NCI-H226 (cell line): ENCODE data around the gene DNPEP.
A peak's percentile ranks its signal among the peaks of the same experiment; 100 is the strongest.
"Not testable (repeated sequence)": the region's sequence is repeated elsewhere in the genome, so short reads cannot be mapped to it uniquely, and the experiment has no call there.

ENCODE experiments used
- DNase-seq: peaks from one replicate; pipeline ENCODE4 v3.0.0-alpha.2; 2015

The DNPEP gene

DNA sequence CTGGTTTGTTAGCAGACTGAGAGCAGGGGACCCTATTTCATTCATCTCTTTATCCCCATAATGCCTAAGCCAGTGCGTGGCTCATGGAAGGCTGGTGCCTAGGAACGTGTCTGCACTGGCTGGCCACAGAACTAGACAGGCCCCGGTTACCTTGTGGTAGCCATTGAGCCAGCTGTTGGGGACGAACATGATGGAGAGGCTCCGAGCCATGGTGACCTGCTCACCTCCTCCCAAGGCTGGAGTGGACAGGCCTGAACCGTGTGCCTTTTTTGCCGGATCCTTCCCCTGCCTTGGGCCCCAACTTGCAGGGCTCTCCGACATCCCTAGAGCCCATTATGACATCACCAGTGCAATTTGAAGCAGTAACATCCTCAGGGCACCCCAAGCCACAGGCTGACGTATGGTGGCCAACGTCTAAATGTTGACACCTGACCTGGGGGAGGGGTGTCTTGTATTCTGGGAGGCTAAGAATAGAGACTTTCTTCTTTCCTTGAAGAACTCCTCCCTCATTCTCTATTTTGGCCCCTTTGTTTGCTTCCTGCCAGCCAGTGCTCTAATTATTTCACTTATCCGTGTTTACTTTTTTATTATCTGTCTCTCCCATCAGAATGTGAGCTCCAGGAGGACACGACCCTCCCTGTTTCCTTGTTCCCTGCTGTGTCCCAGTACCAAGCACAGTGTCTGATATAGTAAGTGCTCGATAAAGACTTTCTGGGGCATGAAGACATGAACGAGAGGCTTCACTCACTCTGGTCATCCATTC lies 12.2 kb upstream of the DNPEP start:
- DNase-seq = no peak

DNA sequence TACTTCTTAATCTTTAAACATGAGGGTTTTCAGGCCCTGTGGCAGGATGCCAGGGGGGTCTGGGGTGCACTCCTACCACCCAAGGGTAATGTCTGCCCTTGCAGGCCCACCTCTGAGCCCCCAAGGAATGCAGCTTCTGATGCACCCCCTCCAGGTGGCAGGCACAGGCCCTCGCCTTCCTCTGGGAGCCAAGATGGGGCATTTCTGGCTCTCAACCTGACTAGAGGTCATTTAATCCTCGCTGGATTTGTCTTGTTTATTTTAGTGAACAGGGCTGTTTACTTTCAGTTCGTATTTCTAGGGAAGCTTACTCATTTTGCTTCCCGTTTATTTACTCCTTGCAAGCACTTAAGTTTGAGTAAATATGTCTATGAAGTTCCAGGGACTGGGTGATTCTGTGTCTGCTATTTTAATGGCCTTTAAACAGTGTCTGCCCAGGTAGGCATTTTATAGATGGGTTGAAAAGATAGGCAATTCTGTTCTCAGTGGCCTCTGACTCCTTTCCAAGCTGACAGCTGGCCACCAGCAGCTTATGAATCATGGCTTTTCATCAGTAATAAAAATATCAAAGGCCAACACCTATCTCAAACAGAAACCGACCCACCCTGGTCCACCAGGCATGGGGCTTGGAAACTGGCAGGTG lies 11.1 kb upstream of the DNPEP start:
- DNase-seq = no peak

DNA sequence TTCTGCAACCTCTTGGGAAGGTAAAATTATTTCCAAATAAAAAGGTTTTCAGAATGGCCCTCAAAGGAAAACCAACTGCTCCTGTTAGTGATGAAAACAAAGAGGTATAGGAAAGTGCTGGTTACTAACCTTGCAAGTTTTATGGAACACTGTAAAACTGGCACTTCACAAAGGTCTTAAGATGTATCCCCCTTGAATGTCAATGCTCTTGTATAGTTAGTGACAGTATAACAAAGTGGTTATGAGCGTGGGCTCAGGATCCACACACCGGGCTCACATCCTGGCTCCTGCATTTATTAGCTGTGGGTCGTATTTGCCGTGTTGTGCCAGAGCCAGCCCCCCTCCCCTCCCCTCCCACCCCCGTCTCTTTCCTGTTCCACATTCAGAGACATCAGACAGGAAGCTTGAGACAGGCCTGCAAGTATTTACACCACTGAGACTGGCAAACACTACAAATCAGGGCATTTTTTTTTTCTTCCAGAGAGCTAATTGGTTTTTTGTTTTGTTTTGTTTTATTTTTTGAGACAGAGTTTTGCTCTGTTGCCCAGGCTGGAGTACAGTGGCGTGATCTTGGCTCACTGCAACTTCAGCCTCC lies 9.2 kb upstream of the DNPEP start:
- no peak for DNase-seq

DNA sequence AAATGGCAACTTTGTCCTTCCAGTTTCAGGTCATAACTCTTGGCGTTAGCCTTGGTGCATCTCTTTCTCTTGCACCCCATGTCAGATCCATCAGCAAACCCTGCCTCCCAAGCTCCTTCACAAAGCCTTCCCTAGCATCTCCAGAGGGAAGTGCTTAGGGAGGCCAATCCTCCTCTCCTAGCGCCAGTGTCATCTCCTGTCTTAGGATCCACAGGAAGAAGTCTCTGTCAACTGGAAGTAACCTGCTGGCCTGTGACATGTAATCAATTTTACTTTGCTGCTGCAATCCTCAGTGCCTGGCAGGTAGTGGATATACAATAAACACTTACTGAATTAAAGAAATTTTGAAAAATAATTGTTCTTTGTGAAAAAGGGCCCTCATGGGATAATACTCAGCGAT lies 7.9 kb upstream of the DNPEP start:
- DNase-seq = no peak

DNA sequence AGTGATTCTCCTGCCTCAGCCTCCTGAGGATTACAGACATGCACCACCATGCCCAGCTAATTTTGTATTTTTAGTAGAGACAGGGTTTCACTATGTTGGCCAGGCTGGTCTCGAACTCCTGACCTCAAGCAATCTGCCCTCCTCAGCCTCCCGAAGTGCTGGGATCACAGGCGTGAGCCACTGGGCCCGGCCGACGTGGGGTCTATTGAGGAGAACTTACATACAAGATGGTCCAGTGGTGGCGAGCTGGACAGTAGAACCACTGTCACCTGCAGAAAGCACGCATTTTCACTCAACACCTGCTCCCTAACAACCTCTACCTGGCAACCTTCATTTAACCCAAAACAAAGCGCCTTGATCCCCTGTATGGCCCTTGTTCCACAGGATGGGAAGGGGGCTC lies 7.3 kb upstream of the DNPEP start:
- not testable (repeated sequence) for DNase-seq

DNA sequence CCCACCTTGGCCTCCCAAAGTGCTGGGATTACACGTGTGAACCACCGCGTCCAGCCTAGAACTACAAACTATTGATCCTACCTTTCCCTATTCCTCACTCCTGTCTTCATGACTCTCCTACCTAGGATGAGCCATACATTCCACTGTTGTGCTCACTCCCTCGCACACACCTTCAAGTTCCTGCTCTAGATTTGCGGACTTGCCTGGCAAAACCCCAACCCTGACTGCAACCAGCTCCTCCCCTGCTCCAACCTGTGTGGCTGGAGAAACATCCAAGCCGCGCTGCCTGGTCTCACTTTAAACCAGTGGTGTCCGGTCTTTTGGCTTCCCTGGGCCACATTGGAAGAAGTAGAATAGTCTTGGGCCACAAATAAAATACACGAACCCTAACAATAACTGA lies 5.0 kb upstream of the DNPEP start:
- DNase-seq = no peak

DNA sequence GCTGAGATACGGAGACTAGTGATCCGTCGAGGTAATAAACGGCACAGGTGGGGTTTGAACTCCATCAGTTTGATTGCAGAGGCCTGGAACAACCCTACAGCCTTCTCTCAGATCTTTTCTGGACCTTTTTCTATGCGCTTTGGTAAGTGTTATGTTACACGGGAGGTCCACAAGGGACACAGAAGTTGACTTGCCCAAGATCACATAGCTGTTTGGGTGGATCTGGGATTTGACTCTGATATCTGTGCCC lies 1.1 kb upstream of the DNPEP start:
- DNase-seq = no peak

DNA sequence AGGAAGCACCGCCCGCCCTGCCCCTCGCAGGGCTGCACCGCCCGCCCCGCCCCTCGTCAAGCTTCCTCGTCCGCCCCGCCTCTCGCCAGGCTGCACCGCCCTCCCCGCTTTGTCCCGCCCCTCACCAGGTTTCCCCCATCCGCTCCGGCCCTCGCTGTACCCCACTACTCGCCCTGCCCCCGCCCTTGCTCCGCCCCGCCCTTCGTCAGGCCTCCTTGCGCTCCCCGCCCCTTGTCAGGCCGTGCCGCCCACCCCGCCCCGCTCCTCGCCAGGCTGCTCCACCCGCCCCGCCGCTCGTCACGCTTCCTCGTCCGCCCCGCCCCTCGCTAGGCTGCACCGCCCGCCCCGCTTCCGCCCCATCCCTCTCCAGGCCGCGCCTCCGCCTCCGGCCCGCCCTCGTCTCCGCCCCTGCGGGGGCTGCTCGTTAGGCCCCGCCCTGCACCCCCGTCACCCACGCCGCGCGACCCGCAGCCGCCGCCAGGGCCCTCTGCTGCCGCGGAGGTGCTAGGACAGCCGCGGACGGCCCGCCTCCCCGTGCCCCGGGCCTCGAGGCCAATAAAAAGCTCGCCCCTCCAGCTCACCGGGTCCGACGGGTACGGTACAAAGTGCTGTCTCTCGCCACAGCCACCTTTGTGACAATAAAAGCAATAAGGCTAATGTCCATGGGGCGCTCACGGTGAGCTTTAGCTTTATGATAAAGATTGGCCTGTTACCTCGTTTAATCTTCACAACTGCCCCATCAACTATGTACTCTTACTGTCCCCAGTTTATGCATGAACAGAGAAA lies 602 bp upstream of the DNPEP start:
- DNase-seq = peak; percentile 85

DNA sequence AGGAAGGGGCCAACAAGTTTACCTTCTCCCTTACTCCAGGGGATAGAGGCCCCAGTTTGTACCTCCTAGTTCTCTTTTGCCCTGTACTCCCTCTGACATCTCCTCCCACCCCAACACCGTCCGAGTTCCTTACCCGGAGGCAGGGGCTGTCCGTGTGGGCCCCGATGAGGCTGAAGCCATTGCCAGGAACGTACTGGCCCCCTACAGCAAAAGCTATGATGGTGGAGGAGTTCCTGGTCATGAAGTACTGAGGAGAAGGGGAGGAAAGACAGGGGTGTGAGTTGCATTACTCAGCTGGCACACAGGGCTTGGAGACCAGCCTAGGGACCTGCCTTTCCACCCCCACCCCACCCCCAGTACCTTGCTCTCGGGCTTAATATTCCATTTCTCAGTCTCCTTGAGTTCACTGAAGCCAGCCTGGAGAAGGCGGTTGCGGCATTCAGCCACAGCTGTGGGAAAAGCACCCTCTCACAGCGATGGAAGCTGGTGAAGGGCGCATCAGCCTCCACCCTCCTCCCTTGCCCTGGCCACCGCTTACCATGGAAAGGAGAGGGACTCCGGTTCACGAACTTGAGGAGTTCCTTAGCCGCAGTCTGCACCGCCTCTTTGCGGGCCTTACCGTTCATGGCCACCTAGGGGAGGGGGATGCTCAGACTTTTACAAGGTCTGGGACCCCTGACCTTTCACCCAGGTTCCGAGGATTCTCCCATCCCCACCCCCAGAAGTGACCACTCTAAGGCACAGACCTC lies 1.0 kb downstream of the DNPEP start:
- DNase-seq = no peak

DNA sequence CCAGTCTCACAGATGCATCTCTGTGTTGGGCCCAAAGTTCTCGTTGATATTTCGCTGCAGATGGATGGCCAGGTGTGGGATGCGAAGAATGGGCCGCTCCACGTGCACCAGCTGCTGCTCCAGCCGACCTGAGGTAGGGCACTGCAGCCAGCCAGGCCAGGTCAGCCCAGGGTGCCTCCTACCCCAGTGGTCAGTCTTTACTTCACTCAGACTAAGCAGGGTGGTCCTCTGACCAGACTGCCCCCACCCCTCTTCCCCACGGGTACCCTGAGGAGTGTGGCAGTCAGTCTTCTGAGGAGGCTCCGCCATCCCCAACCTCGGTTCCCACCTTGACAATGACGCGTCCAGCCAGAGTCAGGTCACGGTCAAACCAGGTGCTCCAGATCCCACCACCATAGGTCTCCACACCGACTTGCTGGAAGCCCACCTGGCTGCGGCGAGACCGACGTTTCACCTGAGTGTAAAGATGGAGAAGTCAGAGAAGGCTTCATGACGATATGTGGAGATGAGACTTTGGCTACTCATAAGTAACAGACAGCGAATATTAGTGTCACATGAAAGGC lies 1.7 kb downstream of the DNPEP start:
- no peak for DNase-seq

DNA sequence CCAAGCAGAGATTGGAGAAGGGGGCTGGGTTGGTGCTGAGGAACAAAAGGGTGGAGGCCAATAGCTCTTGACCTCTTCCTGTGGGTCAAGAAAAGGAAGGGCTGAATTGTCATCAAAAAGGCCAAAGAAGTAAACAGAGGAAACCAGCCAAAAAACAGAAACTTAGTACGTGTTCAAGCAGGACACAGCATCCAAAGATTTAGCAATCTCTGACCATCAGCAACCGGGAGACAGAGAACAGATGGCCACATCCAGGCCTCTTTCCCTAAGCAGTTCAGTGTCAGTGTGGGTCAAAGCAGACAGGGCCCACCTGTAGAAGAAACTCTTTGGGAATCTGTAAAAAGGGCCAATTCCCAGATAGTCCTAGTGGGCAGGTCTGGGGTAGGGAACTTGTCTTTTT lies 2.9 kb downstream of the DNPEP start:
- DNase-seq = no peak

DNA sequence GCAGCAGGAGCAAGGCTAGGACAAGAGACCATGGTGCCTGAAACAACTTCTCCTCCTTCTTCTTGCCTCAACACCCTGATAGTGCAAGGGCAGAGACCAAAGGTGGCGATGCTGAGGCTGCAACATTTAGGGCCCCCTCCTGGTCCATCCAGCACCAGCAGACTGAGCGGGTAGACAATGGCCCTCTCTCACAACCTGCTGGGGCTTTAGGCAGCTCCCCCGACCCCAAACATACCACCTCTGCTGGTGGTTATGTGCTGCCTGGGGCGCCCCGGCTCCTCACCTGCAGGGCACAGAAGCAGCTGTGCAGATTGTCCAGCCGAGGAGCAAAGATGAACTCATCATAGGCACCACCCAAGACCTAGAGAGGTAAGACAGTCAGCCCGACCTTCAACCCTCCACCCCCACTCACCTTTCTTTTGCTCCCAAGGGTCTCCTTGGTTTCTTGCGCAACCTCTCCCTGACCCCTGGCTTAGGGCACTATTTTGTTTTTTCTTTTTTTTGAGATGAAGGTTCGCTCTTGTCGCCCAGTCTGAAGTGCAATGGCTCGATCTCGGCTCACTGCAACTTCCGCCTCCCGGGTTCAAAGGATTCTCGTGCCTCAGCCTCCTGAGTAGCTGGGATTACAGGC lies 3.5 kb downstream of the DNPEP start:
- no peak for DNase-seq

DNA sequence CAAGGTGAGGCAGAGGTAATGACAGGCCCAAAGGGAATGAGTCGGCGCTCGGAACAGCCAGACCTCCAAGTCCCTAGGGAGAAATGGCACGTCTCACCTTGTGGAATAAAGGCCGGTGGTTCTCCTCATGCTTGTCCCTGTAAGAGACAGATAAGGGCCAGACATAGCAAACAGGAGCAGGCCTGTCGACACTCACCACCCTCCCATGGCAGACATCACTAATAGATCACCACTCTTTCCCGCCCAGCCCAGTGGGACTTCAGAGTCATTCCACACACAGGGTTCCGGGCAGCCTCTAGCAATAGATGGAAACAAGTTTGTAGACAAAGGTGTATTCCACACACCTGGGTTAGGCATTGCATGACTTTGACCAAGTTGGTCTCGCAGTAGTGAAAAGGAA lies 6.3 kb downstream of the DNPEP start:
- no peak for DNase-seq

DNA sequence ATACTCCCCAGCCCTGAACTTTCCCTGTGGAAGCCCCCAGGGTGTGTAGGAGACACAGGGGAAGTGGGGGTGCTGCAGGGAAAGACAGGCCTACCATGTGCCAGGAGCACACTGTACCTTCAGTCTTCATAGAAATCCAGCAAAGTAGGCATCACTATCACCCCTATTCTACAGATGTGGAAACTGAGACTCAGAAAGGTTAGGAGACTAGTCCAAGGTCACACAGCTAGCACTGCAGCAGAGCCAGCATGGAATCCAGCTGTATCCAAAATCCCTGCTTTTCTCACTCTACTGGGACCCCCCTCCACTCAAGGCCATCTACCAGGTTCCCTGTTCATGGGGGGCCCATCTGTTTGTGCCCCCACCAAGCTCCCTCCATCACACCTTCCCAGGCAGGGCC lies 6.8 kb downstream of the DNPEP start:
- no peak for DNase-seq

DNA sequence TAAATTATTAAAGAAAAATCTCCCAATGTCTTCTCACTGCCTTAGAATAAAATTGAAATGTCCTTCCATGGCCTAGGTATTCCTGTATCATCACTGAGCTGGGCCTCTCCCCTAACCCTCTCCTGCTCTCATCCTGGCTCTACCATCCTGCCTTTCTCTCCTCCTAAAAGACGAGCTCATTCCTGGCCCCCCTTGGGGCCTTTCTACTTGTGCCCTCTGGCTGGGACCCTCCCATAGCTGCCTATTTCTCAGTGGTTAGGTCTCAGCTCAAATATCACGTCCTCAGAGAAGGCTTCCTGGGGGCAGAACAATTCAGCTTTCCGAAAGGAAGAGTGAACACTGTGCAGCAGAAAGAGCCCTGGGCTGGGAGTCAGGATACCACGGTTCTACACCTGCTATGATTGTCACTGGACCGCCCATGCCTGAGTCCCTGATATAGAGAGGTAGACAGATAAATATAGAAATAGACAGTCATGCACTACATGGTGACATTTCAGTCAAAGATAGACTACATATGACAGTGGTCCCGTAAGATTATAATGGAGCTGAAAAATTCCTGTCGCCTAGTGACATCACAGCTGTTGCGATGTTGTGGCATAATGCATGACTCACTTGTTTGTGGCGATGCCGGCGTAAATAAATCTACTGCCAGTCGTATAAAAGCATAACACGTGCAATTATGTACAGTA lies 9.4 kb downstream of the DNPEP start:
- DNase-seq = no peak

DNA sequence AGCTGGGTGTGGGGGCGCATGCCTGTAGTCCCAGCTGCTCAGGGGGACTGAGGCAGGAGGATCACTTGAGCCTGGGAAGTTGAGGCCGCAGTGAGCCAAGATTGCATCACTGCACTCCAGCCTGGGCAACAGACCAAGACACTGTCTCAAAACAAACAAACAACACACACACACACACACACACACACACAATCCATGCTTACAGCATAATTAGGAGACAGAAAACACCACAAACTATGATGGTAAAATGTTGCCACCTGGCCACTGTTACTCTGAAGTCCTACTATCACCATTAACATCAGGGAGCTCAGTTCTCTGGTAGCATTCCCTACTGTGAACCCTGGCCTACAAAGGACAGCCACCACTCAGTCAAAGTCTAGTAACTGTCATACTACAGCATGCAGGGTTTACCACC lies 18.3 kb downstream of the DNPEP start:
- DNase-seq = no peak

DNA sequence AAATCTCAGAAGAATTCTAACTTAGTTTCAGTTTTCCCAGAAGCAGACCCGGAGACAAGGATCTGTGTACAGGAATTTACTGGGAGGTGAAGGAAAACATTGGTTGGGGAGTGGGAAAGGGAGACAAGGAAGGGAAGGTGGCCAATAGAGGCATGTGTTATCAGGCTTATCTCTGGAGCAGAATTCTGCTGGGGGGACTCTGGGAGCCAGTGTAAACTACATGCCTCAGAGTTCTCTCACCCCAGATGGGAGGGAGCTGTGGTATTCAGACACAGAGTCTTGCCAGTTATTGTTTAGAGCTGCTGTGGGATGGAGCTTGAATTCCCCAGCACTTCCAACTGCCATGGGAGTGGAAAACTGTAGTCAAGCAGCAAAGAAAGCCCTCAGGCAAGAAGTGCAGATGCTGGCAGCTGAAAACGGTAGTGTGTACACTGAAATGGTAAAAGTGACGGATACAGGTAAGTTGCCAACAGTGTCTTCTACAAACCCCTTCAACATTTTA lies 19.0 kb downstream of the DNPEP start:
- peak; percentile 96 for DNase-seq

DNA sequence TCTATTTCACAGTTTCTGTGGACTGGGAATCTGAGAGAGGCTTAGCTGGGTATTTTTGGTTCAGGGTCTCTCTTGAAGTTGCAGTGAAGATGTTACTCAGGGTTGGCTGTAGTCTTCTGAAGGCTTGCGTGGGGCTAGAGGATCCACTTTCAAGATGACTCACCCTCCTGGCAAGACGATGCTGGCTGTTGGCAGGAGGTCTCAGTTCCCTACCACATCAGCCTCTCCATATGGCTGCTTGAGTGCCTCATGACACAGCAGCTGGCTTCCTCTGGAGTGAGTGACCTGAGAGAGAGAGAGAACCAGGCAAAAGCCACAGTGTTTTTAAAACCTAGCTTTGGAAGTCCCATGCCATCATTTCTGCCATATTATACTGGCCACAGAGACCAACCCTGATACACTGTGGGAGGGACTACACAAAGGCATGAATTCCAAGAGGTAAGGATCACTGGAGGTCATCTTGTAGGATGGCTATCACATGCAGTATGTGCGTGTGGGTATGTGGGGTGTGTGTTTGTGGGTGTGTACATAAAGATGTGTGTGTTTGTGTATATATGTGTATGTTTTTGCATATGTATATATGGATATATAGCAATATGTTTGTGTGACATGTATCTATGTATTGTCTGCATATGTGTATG lies 25.1 kb downstream of the DNPEP start:
- peak; percentile 79 for DNase-seq

DNA sequence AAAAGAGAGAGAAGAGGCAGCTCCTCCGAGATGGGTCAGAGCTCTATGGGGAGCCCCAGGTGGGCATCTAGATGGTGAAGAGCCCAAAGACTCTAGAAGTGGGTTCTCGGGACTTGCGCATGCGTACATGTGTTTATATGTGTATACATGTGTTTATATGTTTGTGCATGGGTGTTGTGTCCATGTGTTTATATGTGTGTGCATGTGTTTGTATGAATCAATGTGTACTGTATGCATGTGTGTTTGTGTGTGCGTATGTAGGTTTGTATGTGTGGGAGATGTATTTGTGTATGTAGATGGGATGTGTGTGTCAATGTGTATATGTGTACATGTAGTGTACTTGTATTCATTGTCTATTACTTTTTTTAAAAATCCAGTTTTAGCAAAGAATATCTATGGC lies 25.6 kb downstream of the DNPEP start:
- DNase-seq = no peak

DNA sequence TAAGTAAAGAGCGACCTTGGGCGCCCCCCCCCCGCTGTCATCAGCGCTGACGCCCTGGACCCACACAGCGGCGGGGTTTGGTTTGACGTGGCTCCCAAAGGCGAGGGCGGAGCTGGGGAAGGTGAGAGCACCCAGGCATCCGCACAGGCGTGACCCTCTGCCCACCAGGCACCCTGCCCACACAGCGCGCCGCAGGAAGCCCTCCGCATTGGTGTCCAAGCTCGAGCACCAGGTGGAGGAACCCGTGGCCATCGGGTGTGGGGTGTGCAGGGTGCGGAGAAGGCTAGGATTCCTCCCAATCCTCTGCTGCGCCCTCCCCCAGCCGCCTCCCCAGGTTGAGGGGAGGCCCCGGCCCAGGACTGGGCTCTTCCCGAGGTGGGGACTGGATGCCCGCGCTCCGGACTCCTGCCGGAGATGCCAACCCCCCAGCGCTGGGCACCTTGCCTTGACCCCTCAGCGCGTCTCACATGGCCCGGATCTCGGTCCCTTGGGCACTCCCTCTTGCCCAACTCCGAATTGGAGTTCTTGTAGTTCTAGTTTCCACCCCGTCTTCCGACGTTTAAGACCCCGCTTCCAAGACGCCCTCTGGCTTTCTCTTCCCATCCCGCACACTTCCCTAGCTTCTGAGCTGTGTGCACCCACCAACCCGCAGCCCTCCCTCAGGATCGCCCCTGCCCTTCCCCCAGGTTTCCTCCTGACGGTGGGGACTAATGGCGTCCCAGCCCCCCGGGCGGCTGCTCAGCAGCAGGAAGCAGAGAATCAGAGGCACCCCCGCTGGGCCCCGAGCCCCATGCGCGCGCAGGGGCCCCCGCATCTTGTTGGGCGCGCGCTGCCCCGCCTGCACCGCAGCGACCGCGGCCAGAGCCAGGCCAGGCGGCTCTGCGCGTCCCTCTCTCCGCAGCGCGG lies 29.3 kb downstream of the DNPEP start:
- DNase-seq = no peak
